Body of pancreas (tissue), 4 donors: ENCODE results near the gene ATP11A.

Experiments
- POLR2A ChIP-seq, 3 donors: fragments of 450-650 bp; IDR thresholded peaks; one replicate each; pipeline ENCODE4 v1.6.1; 2016; ENCODE audit warnings: antibody characterized with exemption in 3 of 3, mild to moderate bottlenecking in 2 of 3
- TF ChIP-seq, protein P1 (sequence below), 7 experiments: fragments of 450-650 bp in 4 of 7; fragments of 200-600 bp in 3 of 7; sonication (generic) in 3 of 7; IDR thresholded peaks; one replicate each; pipeline ENCODE4 v1.5.1; 2016 to 2019; ENCODE audit warnings: antibody characterized with exemption in 7 of 7

DNA sequence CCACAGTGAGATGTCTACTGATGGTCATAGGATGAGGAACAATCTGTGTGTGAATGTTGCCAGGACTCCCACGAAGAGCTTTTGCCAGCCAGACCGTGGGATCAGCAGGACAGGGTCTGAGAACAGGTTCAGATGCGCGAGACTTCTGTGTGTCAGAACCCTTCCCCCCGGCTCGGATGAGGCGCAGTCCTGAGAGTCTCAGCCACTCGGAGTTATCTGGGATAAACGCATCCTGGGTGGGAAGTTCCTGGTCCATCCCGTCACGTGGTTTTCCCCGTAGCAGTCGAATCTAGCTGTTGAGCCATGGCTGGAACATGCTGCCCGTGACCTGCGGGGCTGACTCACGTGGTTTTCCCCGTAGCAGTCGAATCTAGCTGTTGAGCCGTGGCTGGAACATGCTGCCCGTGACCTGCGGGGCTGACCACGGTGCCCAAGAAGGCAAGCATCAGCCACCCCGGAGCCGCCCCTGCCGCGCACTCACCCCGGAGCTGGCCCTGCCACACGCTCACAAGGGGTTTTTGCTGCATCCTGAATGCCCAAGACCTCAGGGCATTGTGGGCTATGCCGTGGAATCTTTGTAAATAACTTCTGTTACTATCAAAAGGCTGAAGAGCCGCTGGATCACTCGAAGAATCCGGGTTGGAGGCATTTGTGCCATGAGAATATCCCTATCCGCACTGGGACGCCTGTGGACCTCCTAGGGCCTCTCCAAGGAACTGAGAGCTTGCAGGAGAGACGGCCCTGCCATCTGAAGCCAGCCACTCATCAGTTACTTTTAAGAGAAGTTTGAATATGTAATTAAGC, 148.4 kb downstream of the ATP11A start:
- TF ChIP-seq, protein P1, sequence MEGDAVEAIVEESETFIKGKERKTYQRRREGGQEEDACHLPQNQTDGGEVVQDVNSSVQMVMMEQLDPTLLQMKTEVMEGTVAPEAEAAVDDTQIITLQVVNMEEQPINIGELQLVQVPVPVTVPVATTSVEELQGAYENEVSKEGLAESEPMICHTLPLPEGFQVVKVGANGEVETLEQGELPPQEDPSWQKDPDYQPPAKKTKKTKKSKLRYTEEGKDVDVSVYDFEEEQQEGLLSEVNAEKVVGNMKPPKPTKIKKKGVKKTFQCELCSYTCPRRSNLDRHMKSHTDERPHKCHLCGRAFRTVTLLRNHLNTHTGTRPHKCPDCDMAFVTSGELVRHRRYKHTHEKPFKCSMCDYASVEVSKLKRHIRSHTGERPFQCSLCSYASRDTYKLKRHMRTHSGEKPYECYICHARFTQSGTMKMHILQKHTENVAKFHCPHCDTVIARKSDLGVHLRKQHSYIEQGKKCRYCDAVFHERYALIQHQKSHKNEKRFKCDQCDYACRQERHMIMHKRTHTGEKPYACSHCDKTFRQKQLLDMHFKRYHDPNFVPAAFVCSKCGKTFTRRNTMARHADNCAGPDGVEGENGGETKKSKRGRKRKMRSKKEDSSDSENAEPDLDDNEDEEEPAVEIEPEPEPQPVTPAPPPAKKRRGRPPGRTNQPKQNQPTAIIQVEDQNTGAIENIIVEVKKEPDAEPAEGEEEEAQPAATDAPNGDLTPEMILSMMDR (IDR thresholded peaks at IDR 0.05): no peak
- TF ChIP-seq POLR2A (IDR thresholded peaks at IDR 0.05): no peak
